ENCODE measurements around the gene SLC4A5. TPM values are rescaled to one million over a fixed set of nuclear protein-coding genes. Genes with fewer than 3 reads are reported as not detected.
"Not testable (repeated sequence)": the region's sequence is repeated elsewhere in the genome, so short reads cannot be mapped to it uniquely, and the experiment has no call there.

Gene SLC4A5
- total RNA-seq, 2 donors from 2014 or later: 0.45 to 2.8 TPM

DNA sequence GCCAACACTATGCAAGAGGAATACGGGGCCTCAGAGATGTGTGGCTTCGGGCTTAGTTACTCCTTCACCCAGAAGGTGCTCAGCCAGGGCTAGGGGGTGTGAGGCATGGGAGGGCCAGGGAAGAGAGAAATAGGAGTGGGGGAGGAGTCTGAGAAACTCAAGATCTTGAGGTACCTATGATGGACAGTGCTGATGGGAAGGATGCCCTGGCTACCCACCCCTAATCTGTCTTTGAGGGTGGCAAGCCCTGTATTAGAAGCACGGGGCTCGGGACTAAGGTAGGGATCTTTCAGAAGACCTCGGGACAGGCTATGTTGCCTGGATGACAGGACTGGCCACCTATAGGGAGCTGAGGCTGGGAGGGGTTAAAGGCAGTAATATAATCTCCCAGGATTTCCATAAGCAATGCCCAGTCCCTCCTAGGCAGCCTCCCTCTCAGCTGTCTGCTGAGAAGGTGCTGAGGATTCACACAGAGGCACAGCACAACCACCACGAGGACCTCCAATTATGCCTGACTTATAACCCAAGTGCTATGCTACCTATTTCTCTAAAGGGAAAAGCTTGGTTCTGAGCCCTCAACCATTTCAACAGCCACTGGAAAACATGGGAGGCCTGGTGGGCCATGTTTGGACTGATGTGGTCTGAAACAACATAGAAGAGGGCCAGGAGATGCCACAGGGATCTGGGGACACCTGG, 121.5 kb downstream of the SLC4A5 start:
- no peaks in the 10 kb centered on the region for H3K9me3 ChIP-seq
- DNase-seq: no peak
- no peaks in the 10 kb centered on the region for H3K27me3 ChIP-seq
- TF ChIP-seq, protein P1, sequence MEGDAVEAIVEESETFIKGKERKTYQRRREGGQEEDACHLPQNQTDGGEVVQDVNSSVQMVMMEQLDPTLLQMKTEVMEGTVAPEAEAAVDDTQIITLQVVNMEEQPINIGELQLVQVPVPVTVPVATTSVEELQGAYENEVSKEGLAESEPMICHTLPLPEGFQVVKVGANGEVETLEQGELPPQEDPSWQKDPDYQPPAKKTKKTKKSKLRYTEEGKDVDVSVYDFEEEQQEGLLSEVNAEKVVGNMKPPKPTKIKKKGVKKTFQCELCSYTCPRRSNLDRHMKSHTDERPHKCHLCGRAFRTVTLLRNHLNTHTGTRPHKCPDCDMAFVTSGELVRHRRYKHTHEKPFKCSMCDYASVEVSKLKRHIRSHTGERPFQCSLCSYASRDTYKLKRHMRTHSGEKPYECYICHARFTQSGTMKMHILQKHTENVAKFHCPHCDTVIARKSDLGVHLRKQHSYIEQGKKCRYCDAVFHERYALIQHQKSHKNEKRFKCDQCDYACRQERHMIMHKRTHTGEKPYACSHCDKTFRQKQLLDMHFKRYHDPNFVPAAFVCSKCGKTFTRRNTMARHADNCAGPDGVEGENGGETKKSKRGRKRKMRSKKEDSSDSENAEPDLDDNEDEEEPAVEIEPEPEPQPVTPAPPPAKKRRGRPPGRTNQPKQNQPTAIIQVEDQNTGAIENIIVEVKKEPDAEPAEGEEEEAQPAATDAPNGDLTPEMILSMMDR (IDR thresholded peaks at IDR 0.05): no peak
- intact Hi-C loops (cut with DNase I): no loop called here
- no peaks in the 10 kb centered on the region for H3K4me1 ChIP-seq
- no peaks in the 10 kb centered on the region for H3K36me3 ChIP-seq
- no peak overlapping the region for H3K4me3 ChIP-seq
- no peak overlapping the region for H3K27ac ChIP-seq
- no peak overlapping the region for H3K9ac ChIP-seq (ENCODE audit: low read depth in 2 of 2, low read length in 2 of 2)

DNA sequence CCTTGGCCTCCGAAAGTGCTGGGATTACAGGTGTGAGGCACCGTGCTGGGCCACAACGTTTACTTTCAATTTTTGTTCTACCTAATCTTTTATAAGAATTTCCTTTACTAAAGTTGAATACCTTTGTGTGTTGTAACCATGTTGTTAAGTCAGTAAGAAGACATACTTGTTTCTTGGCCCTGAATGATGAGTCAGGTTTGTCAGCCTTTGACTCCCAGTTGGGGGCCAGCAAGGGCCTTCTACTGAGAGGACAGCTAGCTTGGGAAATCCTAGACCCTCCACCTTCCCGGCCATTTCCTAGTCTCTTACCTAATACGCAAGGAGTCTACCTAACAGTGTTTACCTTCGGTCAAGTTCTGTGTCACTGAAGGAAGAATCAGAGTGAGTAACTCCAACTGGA, 122.1 kb downstream of the SLC4A5 start:
- no peaks in the 10 kb centered on the region for H3K4me1 ChIP-seq
- H3K36me3 ChIP-seq: no peaks in the 10 kb centered on the region
- H3K4me3 ChIP-seq: no peak overlapping the region
- TF ChIP-seq, protein P1 (IDR thresholded peaks at IDR 0.05): no peak
- H3K27ac ChIP-seq: no peak overlapping the region
- no peaks in the 10 kb centered on the region for H3K9me3 ChIP-seq
- intact Hi-C loops (cut with DNase I): no loop called here
- DNase-seq: no peak
- H3K9ac ChIP-seq (ENCODE audit: low read depth in 2 of 2, low read length in 2 of 2): no peak overlapping the region
- no peaks in the 10 kb centered on the region for H3K27me3 ChIP-seq

DNA sequence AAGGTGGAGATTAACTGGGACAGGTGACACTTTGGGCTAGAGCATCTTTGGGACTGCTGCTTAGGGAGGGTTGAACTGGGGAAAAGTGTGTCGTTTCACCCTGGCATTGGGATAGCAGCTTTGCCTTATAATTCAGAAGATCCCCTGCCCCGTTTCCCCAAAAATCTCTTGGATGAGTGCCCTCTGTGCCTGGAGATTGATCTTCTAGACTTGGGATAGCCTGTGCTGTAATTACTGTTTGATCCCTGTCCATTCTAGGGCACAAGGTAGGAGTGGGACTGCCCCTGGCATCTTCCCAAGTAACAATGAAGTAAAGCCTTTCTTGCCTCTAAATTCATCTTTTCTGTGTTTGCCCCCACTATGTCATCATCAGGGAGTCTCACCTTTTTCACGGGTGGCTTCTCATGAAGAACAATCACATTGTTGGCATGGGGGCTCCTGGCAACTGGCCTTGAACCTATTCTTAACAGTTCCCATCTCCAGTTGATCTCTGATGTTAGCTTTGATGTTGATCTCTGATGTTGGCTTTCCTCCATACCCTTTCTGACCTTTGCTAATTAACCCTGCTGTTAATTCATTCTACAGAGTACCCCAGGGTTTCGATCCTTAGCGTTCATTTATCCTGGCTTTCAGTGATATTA, 123.2 kb downstream of the SLC4A5 start:
- Histone ChIP-seq H3K27me3 (no peaks in the 10 kb centered on the region), H3K36me3 (no peaks in the 10 kb centered on the region)

DNA sequence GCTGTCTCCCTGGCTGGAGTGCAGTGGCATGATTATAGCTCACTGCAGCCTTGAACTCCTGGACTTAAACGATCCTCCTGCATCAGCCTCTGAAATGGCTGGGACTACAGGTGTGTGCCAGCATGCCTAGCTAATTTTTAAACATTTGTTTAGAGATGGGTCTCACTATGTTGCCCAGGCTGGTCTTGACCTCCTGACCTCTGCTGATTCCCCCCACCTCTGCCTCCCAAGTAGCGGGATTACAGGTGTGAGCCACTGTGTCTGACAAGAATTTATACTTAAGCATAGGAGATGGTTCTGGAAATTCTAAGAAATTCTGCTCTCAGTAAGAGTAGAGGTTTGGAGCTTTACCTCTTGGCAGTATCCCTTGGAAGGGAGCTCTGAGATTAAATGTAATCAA, 126.6 kb downstream of the SLC4A5 start:
- Histone ChIP-seq H3K9ac (ENCODE audit: low read depth in 2 of 2, low read length in 2 of 2) (no peak overlapping the region), H3K36me3 (peaks cover 7% of the 10 kb centered on the region), H3K4me3 (no peak overlapping the region), H3K27me3 (no peaks in the 10 kb centered on the region), H3K9me3 (no peaks in the 10 kb centered on the region), H3K27ac (no peak overlapping the region), H3K4me1 (no peaks in the 10 kb centered on the region)
- TF ChIP-seq, protein P1 (IDR thresholded peaks at IDR 0.05): no peak
- no peak for DNase-seq
- intact Hi-C loops (cut with DNase I): no loop called here

More for the DNA sequence above, 123.2 kb downstream of the SLC4A5 start:
- H3K4me3 ChIP-seq: no peak overlapping the region
- H3K9ac ChIP-seq (ENCODE audit: low read depth in 2 of 2, low read length in 2 of 2): no peak overlapping the region
- TF ChIP-seq, protein P1 (IDR thresholded peaks at IDR 0.05): no peak
- no peaks in the 10 kb centered on the region for H3K9me3 ChIP-seq
- H3K4me1 ChIP-seq: no peaks in the 10 kb centered on the region
- intact Hi-C loops (cut with DNase I): no loop called here
- no peak for DNase-seq
- H3K27ac ChIP-seq: no peak overlapping the region

DNA sequence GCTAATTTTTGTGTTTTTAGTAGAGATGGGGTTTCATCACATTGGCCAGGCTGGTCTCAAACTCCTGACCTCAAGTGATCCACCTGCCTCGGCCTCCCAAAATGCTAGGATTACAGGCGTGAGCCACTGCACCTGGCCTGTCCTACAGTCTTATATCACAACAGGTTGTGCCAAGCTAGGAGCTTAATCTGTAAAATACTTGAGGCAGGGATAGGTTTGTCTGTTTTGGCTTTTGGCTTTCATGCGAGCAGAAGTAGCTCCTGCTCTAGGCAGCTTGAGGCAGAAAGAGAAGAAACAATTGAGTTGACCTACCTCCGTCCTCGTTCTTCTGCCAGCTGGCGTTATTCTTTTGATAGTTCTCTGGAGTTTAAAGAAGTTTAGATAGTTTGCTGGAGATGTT, 127.4 kb downstream of the SLC4A5 start:
- H3K9me3 ChIP-seq; intact Hi-C loops (cut with DNase I); H3K4me1 ChIP-seq; H3K27ac ChIP-seq; H3K9ac ChIP-seq (ENCODE audit: low read depth in 2 of 2, low read length in 2 of 2); H3K27me3 ChIP-seq; H3K4me3 ChIP-seq; DNase-seq; H3K36me3 ChIP-seq: not testable (repeated sequence)

All from colonic mucosa (tissue), 4 donors.